ENCODE results near the gene GPR160.

GRCh38 chr3:170062068-170062467 is 24.3 kb downstream of the GPR160 start:
- TF ChIP-seq POLR2AphosphoS5 (IDR thresholded peaks at IDR 0.05) (no peak), CTCF (IDR thresholded peaks at IDR 0.05) (no peak)

All from transverse colon (tissue), 4 donors.